Measurements from ENCODE around the gene MACROH2A1. TPM values are rescaled to one million over a fixed set of nuclear protein-coding genes. Genes with fewer than 3 reads are reported as not detected.

Gene MACROH2A1
- 157 TPM for polyA plus RNA-seq (2013, experiment 1 of 2; ENCODE audit: insufficient read length)
- polyA plus RNA-seq (2013, experiment 2 of 2; ENCODE audit: insufficient read length): 110 TPM

GRCh38 chr5:135398855-135399793 is at the start of gene MACROH2A1:
Gene MACROH2A1, minus strand, starts transcription at chr5:135399231. Its CDS starts 10,138 bp downstream, at chr5:135389093.
- DNase-seq: peak; percentile 88

GRCh38 chr5:135448071-135448739 is 49.2 kb upstream of the MACROH2A1 start:
- DNase-seq: no peak

- no peak for DNase-seq
Observed at GRCh38 chr5:135447298-135447929, 48.4 kb upstream of the MACROH2A1 start, which contains the start of gene DCANP1. Gene DCANP1, minus strand, starts transcription at chr5:135447348. Its CDS starts 240 bp downstream, at chr5:135447108.

GRCh38 chr5:135446615-135447014 is 47.6 kb upstream of the MACROH2A1 start:
- DNase-seq: no peak

GRCh38 chr5:135446206-135446605 is 47.2 kb upstream of the MACROH2A1 start:
- DNase-seq: no peak

- DNase-seq: peak; percentile 22
Observed at GRCh38 chr5:135445306-135445985, 46.4 kb upstream of the MACROH2A1 start.

- DNase-seq: no peak
Observed at GRCh38 chr5:135444881-135445280, 45.9 kb upstream of the MACROH2A1 start.

GRCh38 chr5:135444360-135444759 is 45.3 kb upstream of the MACROH2A1 start:
- DNase-seq: no peak

- no peak for DNase-seq
Observed at GRCh38 chr5:135443161-135443960, 44.3 kb upstream of the MACROH2A1 start.

GRCh38 chr5:135442431-135443160 is 43.6 kb upstream of the MACROH2A1 start:
- DNase-seq: no peak

- no peak for DNase-seq
Observed at GRCh38 chr5:135441919-135442318, 42.9 kb upstream of the MACROH2A1 start.

GRCh38 chr5:135441350-135441831 is 42.4 kb upstream of the MACROH2A1 start:
- no peak for DNase-seq

GRCh38 chr5:135440916-135441315 is 41.9 kb upstream of the MACROH2A1 start:
- no peak for DNase-seq

- DNase-seq: no peak
Observed at GRCh38 chr5:135439231-135440205, 40.5 kb upstream of the MACROH2A1 start.

GRCh38 chr5:135438636-135439221 is 39.7 kb upstream of the MACROH2A1 start:
- no peak for DNase-seq

- DNase-seq: peak; percentile 84
Observed at GRCh38 chr5:135437796-135438560, 38.9 kb upstream of the MACROH2A1 start.

GRCh38 chr5:135437422-135437795 is 38.4 kb upstream of the MACROH2A1 start:
- peak; percentile 57 for DNase-seq

- DNase-seq: no peak
Observed at GRCh38 chr5:135436951-135437418, 38.0 kb upstream of the MACROH2A1 start.
